Astrocyte of the spinal cord (primary cell): ENCODE results near the gene TRAF5.
A peak's percentile ranks its signal among the peaks of the same experiment; 100 is the strongest.
"Not testable (repeated sequence)": the region's sequence is repeated elsewhere in the genome, so short reads cannot be mapped to it uniquely, and the experiment has no call there.

ENCODE experiments used
- DNase-seq: peaks from one replicate; pipeline ENCODE4 v3.0.0; 2011; ENCODE audit warnings: low read depth, low spot score
- H3K4me3 ChIP-seq: 2 replicates; pipeline ENCODE4 v1.5.1; 2011; ENCODE audit warnings: low read depth, mild to moderate bottlenecking, low read length, moderate library complexity
- in situ Hi-C: cut with HindIII; loops from 2 replicates; pipeline ENCODE4 v1.10.0; 2017; ENCODE audit warnings: low sequenced_read_pairs
- TF ChIP-seq, protein P1 (sequence below): IDR thresholded peaks from 2 replicates; pipeline ENCODE4 v1.5.1; 2012; ENCODE audit warnings: low read depth, mild to moderate bottlenecking, low read length, inconsistent platforms

Gene TRAF5

GRCh38 chr1:211393203-211393602 is 66.6 kb downstream of the TRAF5 start:
- in situ Hi-C loops: no loop called here
- TF ChIP-seq, protein P1, sequence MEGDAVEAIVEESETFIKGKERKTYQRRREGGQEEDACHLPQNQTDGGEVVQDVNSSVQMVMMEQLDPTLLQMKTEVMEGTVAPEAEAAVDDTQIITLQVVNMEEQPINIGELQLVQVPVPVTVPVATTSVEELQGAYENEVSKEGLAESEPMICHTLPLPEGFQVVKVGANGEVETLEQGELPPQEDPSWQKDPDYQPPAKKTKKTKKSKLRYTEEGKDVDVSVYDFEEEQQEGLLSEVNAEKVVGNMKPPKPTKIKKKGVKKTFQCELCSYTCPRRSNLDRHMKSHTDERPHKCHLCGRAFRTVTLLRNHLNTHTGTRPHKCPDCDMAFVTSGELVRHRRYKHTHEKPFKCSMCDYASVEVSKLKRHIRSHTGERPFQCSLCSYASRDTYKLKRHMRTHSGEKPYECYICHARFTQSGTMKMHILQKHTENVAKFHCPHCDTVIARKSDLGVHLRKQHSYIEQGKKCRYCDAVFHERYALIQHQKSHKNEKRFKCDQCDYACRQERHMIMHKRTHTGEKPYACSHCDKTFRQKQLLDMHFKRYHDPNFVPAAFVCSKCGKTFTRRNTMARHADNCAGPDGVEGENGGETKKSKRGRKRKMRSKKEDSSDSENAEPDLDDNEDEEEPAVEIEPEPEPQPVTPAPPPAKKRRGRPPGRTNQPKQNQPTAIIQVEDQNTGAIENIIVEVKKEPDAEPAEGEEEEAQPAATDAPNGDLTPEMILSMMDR: no peak
- no peak overlapping the region for H3K4me3 ChIP-seq
- DNase-seq: no peak

- H3K4me3 ChIP-seq, in situ Hi-C loops, DNase-seq: not testable (repeated sequence)
Observed at GRCh38 chr1:211398266-211398930, 71.8 kb downstream of the TRAF5 start.

DNA sequence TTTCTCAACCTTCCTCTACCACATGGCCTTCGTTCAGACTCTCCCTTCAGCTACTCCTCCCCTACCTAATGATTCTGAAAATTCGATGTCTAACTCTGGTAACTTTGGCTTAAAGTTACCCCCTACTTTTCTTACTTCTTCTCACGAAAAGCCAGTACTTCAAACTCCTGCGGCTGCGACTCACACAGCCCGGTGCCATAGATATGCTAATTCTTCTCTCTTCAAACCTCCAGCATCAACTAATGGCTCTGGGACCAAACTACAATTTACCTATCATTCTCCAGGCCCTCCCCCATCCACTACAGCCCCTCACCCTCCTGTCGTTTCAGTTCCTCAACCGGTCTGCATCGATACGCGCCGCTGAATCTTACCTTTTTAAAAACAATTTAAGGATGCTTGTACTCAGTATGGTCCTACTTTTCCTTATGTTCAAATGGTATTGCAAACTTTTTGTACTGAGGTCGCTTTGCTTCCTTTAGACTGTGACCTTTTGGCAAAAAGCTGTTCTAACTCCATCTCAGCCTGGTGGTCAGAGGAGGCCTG is 73.3 kb downstream of the TRAF5 start:
- DNase-seq, in situ Hi-C loops, H3K4me3 ChIP-seq: not testable (repeated sequence)

- H3K4me3 ChIP-seq, DNase-seq, in situ Hi-C loops: not testable (repeated sequence)
Observed at GRCh38 chr1:211401751-211402150, 75.1 kb downstream of the TRAF5 start.

DNA sequence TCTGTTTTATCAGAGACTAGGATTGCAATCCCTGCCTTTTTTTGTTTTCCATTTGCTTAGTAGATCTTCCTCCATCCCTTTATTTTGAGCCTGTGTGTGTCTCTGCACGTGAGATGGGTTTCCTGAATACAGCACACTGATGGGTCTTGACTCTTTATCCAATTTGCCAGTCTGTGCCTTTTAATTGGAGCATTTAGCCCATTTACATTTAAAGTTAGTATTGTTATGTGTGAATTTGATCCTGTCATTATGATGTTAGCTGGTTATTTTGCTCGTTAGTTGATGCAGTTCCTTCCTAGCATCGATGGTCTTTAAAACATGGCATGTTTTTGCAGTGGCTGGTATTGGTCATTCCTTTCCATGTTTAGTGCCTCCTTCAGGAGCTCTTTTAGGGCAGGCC is 79.5 kb downstream of the TRAF5 start:
- DNase-seq, in situ Hi-C loops, H3K4me3 ChIP-seq: not testable (repeated sequence)

GRCh38 chr1:211407749-211408148 is 81.1 kb downstream of the TRAF5 start:
- H3K4me3 ChIP-seq, DNase-seq, in situ Hi-C loops: not testable (repeated sequence)

- H3K4me3 ChIP-seq: no peak overlapping the region
- TF ChIP-seq, protein P1: no peak
- in situ Hi-C loops: no loop called here
- DNase-seq: no peak
Observed at GRCh38 chr1:211411639-211412038, 85.0 kb downstream of the TRAF5 start.

DNA sequence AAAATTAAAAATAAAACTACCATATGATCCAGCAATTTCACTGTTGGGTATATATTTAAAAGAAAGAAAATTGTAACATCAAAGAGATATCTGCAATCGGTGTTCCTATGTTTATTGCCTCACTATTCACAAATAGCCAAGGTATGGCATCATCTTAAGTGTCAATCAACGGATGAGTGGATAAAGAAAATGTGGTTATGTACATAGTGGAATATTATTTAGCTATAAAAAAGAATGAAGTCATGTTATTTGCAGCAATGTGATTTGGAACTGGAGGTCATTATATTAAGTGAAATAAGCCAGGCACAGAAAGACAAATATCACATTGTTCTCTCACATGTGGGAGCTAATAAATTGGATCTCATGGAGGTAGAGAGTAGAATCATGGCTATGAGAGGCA is 89.1 kb downstream of the TRAF5 start:
- TF ChIP-seq, protein P1: no peak
- in situ Hi-C loops: no loop called here
- no peak overlapping the region for H3K4me3 ChIP-seq

GRCh38 chr1:211416246-211416627 is 89.6 kb downstream of the TRAF5 start:
- TF ChIP-seq, protein P1: peak; percentile 17
- DNase-seq, in situ Hi-C loops, H3K4me3 ChIP-seq: not testable (repeated sequence)

More for the DNA sequence above, 89.1 kb downstream of the TRAF5 start:
- DNase-seq: no peak

- peak; percentile 81 for DNase-seq
- peak overlapping the region; percentile 14 for H3K4me3 ChIP-seq
- in situ Hi-C loops: not testable (repeated sequence)
Observed at GRCh38 chr1:211416628-211417323, 90.1 kb downstream of the TRAF5 start.
